IMR-90 (cell line): ENCODE measurements around the gene TANGO6. TPM values are rescaled to one million over a fixed set of nuclear protein-coding genes. Genes with fewer than 3 reads are reported as not detected.

Source experiments
- ATAC-seq: fragments of 200-7000 bp; cut with Tn5 transposase; 2 replicates; pipeline ENCODE4 v1.9.1; 2020; ENCODE audit warnings: low read depth, mild to moderate bottlenecking, moderate library complexity
- BruUV-seq: library from RNA; stranded (reverse); fragments of 400-500 nt; replicated peaks from 2 replicates; lab custom pipeline; 2021; lab: Mats Ljungman, UMichigan
- CTCF ChIA-PET: fragments of 300-600 bp; formaldehyde crosslinking; extraction: SDS; loops from one replicate; lab custom pipeline; 2021; ENCODE audit warnings: antibody characterized with exemption; lab: Yijun Ruan, JAX
- POLR2A ChIA-PET: fragments of 300-600 bp; sonication (Branson Sonifier 250); formaldehyde crosslinking; loops from one replicate; lab custom pipeline; 2022; ENCODE audit warnings: antibody characterized with exemption; ENCODE audit not compliant: unreplicated experiment; lab: Charles Lee
- DNase-seq: peaks from one replicate; pipeline ENCODE4 v3.0.0; 2013
- H2AFZ ChIP-seq: replicated peaks from 2 replicates; pipeline ENCODE3; 2013; ENCODE audit warnings: low read length, mild to moderate bottlenecking; ENCODE audit not compliant: poor library complexity
- H2AK5ac ChIP-seq: 2 replicates; pipeline ENCODE4 v1.6.1; 2013; ENCODE audit warnings: low read depth, low read length, inconsistent platforms
- H2AK9ac ChIP-seq: replicated peaks from 2 replicates; pipeline ENCODE3; 2013; ENCODE audit warnings: mild to moderate bottlenecking, low read depth, low read length, moderate library complexity; ENCODE audit not compliant: poor library complexity
- H2BK120ac ChIP-seq: 2 replicates; pipeline ENCODE4 v1.6.1; 2013; ENCODE audit warnings: low read depth, low read length, inconsistent platforms
- H2BK15ac ChIP-seq: 3 replicates; pipeline ENCODE4 v1.6.1; 2013; ENCODE audit warnings: low read depth, low read length, inconsistent platforms
- H2BK20ac ChIP-seq: 2 replicates; pipeline ENCODE4 v1.6.1; 2013; ENCODE audit warnings: low read depth, mild to moderate bottlenecking, inconsistent platforms, low read length, moderate library complexity
- H2BK5ac ChIP-seq: 2 replicates; pipeline ENCODE4 v1.6.1; 2013; ENCODE audit warnings: mild to moderate bottlenecking, low read depth, low read length, inconsistent platforms; ENCODE audit not compliant: poor library complexity, severe bottlenecking
- H3K14ac ChIP-seq: replicated peaks from 2 replicates; pipeline ENCODE4 v1.6.1; 2013; ENCODE audit warnings: low read depth, low read length, inconsistent platforms
- H3K18ac ChIP-seq: 2 replicates; pipeline ENCODE4 v1.6.1; 2013; ENCODE audit warnings: low read depth, low read length, control low read depth
- H3K23ac ChIP-seq: 2 replicates; pipeline ENCODE4 v1.6.1; 2013; ENCODE audit warnings: low read depth, low read length, inconsistent platforms
- H3K27ac ChIP-seq: 2 replicates; pipeline ENCODE4 v1.5.1; 2013; ENCODE audit warnings: mild to moderate bottlenecking, control low read depth, low read length; ENCODE audit not compliant: insufficient read depth
- H3K27me3 ChIP-seq: 2 replicates; pipeline ENCODE4 v1.6.1; 2013; ENCODE audit warnings: low read length; ENCODE audit not compliant: control insufficient read depth, insufficient read depth
- H3K36me3 ChIP-seq: 2 replicates; pipeline ENCODE4 v1.6.1; 2013; ENCODE audit warnings: low read length, mixed read lengths; ENCODE audit not compliant: control insufficient read depth, insufficient read depth
- H3K4ac ChIP-seq: 2 replicates; pipeline ENCODE4 v1.6.1; 2013; ENCODE audit warnings: low read depth, low read length, inconsistent platforms
- H3K4me1 ChIP-seq: 2 replicates; pipeline ENCODE4 v1.6.1; 2013; ENCODE audit warnings: low read length, mixed read lengths; ENCODE audit not compliant: control insufficient read depth, insufficient read depth
- H3K4me2 ChIP-seq: 2 replicates; pipeline ENCODE4 v1.6.1; 2013; ENCODE audit warnings: low read depth, mild to moderate bottlenecking, control low read depth, low read length, moderate library complexity
- H3K4me3 ChIP-seq: 2 replicates; pipeline ENCODE4 v1.5.1; 2013; ENCODE audit warnings: low read depth, mild to moderate bottlenecking, control low read depth, low read length, moderate library complexity; ENCODE audit not compliant: insufficient read depth
- H3K56ac ChIP-seq: 2 replicates; pipeline ENCODE4 v1.6.1; 2013; ENCODE audit warnings: low read length, inconsistent platforms; ENCODE audit not compliant: insufficient read depth; ENCODE audit errors: extremely low read depth
- H3K79me1 ChIP-seq, 2 experiments: 2 replicates each; pipeline ENCODE4 v1.6.1; 2013; ENCODE audit warnings: low read length in 2 of 2, inconsistent platforms in 1 of 2, low read depth in 1 of 2
- H3K9ac ChIP-seq: 2 replicates; pipeline ENCODE4 v1.6.1; 2013; ENCODE audit warnings: low read depth, low read length, control low read depth
- H3K9me1 ChIP-seq: 2 replicates; pipeline ENCODE4 v1.6.1; 2013; ENCODE audit warnings: low read length, inconsistent platforms; ENCODE audit not compliant: insufficient read depth
- H3K9me3 ChIP-seq: 2 replicates; pipeline ENCODE4 v1.6.1; 2013; ENCODE audit warnings: low read length; ENCODE audit not compliant: control insufficient read depth, insufficient read depth
- H4K20me1 ChIP-seq: 2 replicates; pipeline ENCODE4 v1.6.1; 2013; ENCODE audit warnings: low read length, inconsistent platforms; ENCODE audit not compliant: insufficient read depth
- H4K5ac ChIP-seq: 2 replicates; pipeline ENCODE4 v1.6.1; 2013; ENCODE audit warnings: mild to moderate bottlenecking, low read depth, low read length, control low read depth
- H4K8ac ChIP-seq, 2 experiments: 2 replicates each; pipeline ENCODE4 v1.6.1; 2013; ENCODE audit warnings: low read depth in 2 of 2, low read length in 2 of 2, control low read depth in 1 of 2, inconsistent platforms in 1 of 2
- H4K91ac ChIP-seq: 2 replicates; pipeline ENCODE4 v1.6.1; 2013; ENCODE audit warnings: low read depth, low read length, inconsistent platforms; ENCODE audit not compliant: insufficient read depth
- CEBPB ChIP-seq: IDR thresholded peaks from 2 replicates; pipeline ENCODE4 v1.6.1; 2012; ENCODE audit warnings: low read depth, low read length, improper control_type of control experiment
- CHD1 ChIP-seq: IDR thresholded peaks from 2 replicates; pipeline ENCODE4 v1.6.1; 2012; ENCODE audit warnings: low read depth, low read length, improper control_type of control experiment
- MAFK ChIP-seq: IDR thresholded peaks from 2 replicates; pipeline ENCODE4 v1.6.1; 2012; ENCODE audit warnings: low read depth, low read length, improper control_type of control experiment
- MAZ ChIP-seq: IDR thresholded peaks from 2 replicates; pipeline ENCODE4 v1.6.1; 2012; ENCODE audit warnings: low read depth, mild to moderate bottlenecking, low read length, improper control_type of control experiment, moderate library complexity, borderline replicate concordance
- NFE2L2 ChIP-seq: fragments of 150-350 bp; IDR thresholded peaks from 2 replicates; pipeline ENCODE4 v1.6.1; 2016; ENCODE audit warnings: low read depth, mild to moderate bottlenecking, low read length
- POLR2A ChIP-seq: IDR thresholded peaks from 2 replicates; pipeline ENCODE4 v1.6.1; 2012; ENCODE audit warnings: mild to moderate bottlenecking, low read depth, low read length
- RAD21 ChIP-seq: IDR thresholded peaks from 2 replicates; pipeline ENCODE4 v1.6.1; 2012; ENCODE audit warnings: low read length, improper control_type of control experiment
- RCOR1 ChIP-seq: IDR thresholded peaks from 2 replicates; pipeline ENCODE4 v1.6.1; 2012; ENCODE audit warnings: mild to moderate bottlenecking, low read length, improper control_type of control experiment; ENCODE audit not compliant: insufficient replicate concordance
- RFX5 ChIP-seq: IDR thresholded peaks from 2 replicates; pipeline ENCODE4 v1.8.0; 2012; ENCODE audit warnings: low read depth, mild to moderate bottlenecking, low read length, moderate library complexity
- SMC3 ChIP-seq: fragments of 150-350 bp; IDR thresholded peaks from 2 replicates; pipeline ENCODE4 v1.6.1; 2016; ENCODE audit warnings: low read depth, mild to moderate bottlenecking, antibody characterized with exemption, low read length, moderate library complexity
- USF2 ChIP-seq: fragments of 150-350 bp; IDR thresholded peaks from 2 replicates; pipeline ENCODE4 v1.6.1; 2017; ENCODE audit warnings: mild to moderate bottlenecking, antibody characterized with exemption, low read length, low read depth
- WGBS, 2 experiments: methylation state at CpG; one replicate each; pipeline versions ENCODE4 v1.1.5 to v1.1.7; 2013; ENCODE audit warnings: missing lambda C conversion rate in 2 of 2; ENCODE audit not compliant: insufficient read length in 1 of 2; ENCODE audit errors: extremely low coverage in 2 of 2; 5-methylcytosine and 5-hydroxymethylcytosine counted together
- dilution Hi-C: fragments of 300-500 bp; cut with HindIII; formaldehyde crosslinking; loops from one replicate; pipeline ENCODE4 v1.14.3; 2018; ENCODE audit warnings: low sequenced_read_pairs; ENCODE audit not compliant: unreplicated experiment
- in situ Hi-C: fragments of 300-500 bp; cut with MboI; formaldehyde crosslinking; loops from 3 replicates; pipeline ENCODE4 v1.14.3; 2019; ENCODE audit warnings: low sequenced_read_pairs, inconsistent platforms, mixed read lengths
- intact Hi-C: fragments of 100-400 bp; cut with micrococcal nuclease; formaldehyde crosslinking; loops from 2 replicates; pipeline ENCODE4 v1.10.0; 2022
- polyA plus RNA-seq, 3 experiments: library from polyadenylated mRNA; depleted of rRNA; stranded (reverse); fragments of >200 nt; gene quantifications; 2 replicates each; pipeline ENCODE4 v1.2.3, GENCODE V29; 2012; ENCODE audit warnings: low replicate concordance in 1 of 3
- total RNA-seq: library from RNA; depleted of rRNA; stranded (reverse); fragments of >200 nt; gene quantifications from 2 replicates; pipeline ENCODE4 v1.2.3, GENCODE V29; 2012
- TF ChIP-seq, protein P1 (sequence below): conservative IDR thresholded peaks from 2 replicates; pipeline ENCODE4 v1.5.1; 2012; ENCODE audit warnings: mild to moderate bottlenecking, low read depth, low read length, improper control_type of control experiment
- TF ChIP-seq, protein P2 (sequence below): fragments of 150-350 bp; IDR thresholded peaks from 2 replicates; pipeline ENCODE4 v1.6.1; 2016; ENCODE audit warnings: low read depth, mild to moderate bottlenecking, low read length, moderate library complexity, borderline replicate concordance

The TANGO6 gene
- total and polyA plus RNA-seq, 2 of the 4 experiments (the other 2 are of a cell fraction) = 6.7 to 22.4 TPM

DNA sequence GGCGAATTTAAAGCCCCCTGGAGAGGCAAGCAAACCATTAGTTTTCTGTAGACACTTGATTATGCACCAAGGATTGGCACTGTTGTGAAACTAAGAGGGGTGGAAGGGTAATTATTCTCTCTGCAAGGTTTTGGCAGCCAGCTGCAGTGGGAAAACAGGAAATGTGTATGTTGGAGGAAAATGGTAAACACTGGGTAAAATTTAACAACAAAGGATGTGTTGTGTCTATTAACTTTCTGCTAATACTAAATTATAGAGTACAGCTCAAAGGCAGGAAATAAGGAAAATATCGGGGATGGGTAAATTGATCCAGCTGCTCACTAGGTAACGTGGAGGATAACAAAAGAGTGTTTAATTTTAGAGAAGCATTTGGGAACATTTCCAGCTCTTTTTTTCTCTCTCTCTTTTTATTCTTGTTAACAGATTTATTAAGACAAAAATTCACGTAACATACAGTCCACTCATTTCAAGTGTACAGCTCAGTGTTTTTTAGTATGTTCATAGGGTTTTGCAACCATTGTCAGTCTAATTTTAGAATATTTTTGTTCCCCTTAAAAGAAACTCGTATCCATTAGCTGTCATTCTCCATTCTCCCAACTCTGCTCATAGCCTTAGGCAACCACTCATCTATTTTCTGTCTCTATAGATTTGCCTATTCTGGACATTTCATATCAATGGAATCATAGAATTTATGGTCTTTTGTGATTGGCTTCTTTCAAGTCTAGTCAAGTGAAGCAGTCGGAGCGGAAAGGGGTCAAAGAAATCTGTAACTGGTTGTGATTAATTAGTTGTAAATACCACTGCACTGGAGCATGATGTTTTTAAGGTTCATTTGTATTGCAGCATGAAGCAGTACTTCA is 41.8 kb downstream of the TANGO6 start:
- Histone ChIP-seq H3K14ac (no peak overlapping the region), H3K27ac (no peak overlapping the region), H3K4ac (no peak overlapping the region), H2AFZ (no peak overlapping the region), H3K18ac (no peak overlapping the region), H3K23ac (no peak overlapping the region), H3K9me3 (no peaks in the 10 kb centered on the region), H2AK5ac (no peak overlapping the region), H3K27me3 (no peaks in the 10 kb centered on the region), H3K9me1 (no peaks in the 10 kb centered on the region), H2BK120ac (no peak overlapping the region), H3K79me1 (no peaks in the 10 kb centered on the region), H2BK15ac (no peak overlapping the region), H4K91ac (no peak overlapping the region), H3K9ac (no peak overlapping the region), H3K36me3 (no peaks in the 10 kb centered on the region), H3K4me1 (0 out of 2 replicates have a peak, but pooled peaks cover 2% of the 10 kb centered on the region), H4K20me1 (no peaks in the 10 kb centered on the region), H3K4me3 (no peak overlapping the region), H3K56ac (no peak overlapping the region), H2BK5ac (no peak overlapping the region), H4K8ac (no peak overlapping the region), H4K5ac (no peak overlapping the region), H2BK20ac (no peak overlapping the region), H2AK9ac (no peak overlapping the region), H3K4me2 (no peak overlapping the region)
- ATAC-seq (no peak), DNase-seq (no peak)
- BruUV-seq = no TSS peak
- intact Hi-C loops = no loop called here
- TF ChIP-seq NFE2L2 = no peak
- TF ChIP-seq USF2 = no peak
- TF ChIP-seq, protein P1, sequence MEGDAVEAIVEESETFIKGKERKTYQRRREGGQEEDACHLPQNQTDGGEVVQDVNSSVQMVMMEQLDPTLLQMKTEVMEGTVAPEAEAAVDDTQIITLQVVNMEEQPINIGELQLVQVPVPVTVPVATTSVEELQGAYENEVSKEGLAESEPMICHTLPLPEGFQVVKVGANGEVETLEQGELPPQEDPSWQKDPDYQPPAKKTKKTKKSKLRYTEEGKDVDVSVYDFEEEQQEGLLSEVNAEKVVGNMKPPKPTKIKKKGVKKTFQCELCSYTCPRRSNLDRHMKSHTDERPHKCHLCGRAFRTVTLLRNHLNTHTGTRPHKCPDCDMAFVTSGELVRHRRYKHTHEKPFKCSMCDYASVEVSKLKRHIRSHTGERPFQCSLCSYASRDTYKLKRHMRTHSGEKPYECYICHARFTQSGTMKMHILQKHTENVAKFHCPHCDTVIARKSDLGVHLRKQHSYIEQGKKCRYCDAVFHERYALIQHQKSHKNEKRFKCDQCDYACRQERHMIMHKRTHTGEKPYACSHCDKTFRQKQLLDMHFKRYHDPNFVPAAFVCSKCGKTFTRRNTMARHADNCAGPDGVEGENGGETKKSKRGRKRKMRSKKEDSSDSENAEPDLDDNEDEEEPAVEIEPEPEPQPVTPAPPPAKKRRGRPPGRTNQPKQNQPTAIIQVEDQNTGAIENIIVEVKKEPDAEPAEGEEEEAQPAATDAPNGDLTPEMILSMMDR = no peak
- TF ChIP-seq, protein P2, sequence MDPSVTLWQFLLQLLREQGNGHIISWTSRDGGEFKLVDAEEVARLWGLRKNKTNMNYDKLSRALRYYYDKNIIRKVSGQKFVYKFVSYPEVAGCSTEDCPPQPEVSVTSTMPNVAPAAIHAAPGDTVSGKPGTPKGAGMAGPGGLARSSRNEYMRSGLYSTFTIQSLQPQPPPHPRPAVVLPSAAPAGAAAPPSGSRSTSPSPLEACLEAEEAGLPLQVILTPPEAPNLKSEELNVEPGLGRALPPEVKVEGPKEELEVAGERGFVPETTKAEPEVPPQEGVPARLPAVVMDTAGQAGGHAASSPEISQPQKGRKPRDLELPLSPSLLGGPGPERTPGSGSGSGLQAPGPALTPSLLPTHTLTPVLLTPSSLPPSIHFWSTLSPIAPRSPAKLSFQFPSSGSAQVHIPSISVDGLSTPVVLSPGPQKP = no peak
- TF ChIP-seq RAD21 = no peak
- no peak for TF ChIP-seq CEBPB
- no peak for TF ChIP-seq RCOR1
- no peak for TF ChIP-seq MAFK
- no peak for TF ChIP-seq SMC3
- TF ChIP-seq POLR2A = no peak
- no peak for TF ChIP-seq MAZ
- no peak for TF ChIP-seq RFX5
- no peak for TF ChIP-seq CHD1
- WGBS, 2 experiments = 0% methylated on average over 1 of the region's 7 CpGs; no CpG with 5 or more reads in 1 of the 2 experiments
- in situ Hi-C loops = no loop called here
- POLR2A ChIA-PET = no interaction called here
- CTCF ChIA-PET = interaction anchor here (0.8 kb wide), 1 partner anchor 19 kb away, joined by 3 read pairs; no protein-coding TSS in a partner anchor
- dilution Hi-C loops = no loop called here
